GM20000 (cell line): Measurements from ENCODE around the gene NOVA1.

Source experiments
- DNase-seq: peaks from one replicate; pipeline ENCODE4 v3.0.0; 2012; ENCODE audit warnings: low spot score
- CTCF ChIP-seq: IDR thresholded peaks from 2 replicates; pipeline ENCODE4 v1.5.1; 2012; ENCODE audit warnings: mild to moderate bottlenecking, control low read depth; ENCODE audit errors: extremely low read depth, missing control alignments

The NOVA1 gene

GRCh38 chr14:26598081-26598671 lies 343 bp upstream of the NOVA1 start:
- DNase-seq: peak; percentile 17
- TF ChIP-seq CTCF: no peak

DNA sequence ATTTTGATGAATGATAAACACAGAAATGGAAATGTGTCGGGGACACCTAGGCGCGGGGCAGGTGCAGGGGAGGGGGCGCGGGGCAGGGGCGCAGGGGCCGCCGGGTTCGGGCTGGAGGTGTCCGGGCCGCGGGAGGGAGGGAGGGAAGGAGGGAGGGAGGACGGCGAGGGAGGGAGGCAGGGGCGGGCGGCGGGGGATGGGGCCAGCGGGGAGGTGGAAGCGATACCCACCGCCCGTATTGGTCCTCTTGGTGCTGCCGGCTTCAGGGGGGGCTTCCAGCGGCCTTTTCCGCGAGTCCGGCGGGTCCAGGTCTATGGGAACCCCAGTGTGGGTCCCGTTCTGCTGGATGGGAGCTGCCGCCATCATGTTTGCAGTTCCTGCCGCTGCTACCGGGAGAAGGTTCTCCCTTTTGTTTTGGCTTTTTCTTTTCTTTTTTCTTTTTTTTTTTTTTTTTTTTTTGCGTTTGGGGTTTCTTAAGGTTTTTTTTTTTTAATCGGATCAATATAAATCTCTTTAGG lies 703 bp downstream of the NOVA1 start:
- no peak for DNase-seq
- no peak for TF ChIP-seq CTCF

GRCh38 chr14:26596543-26597061 lies 1.2 kb downstream of the NOVA1 start:
- no peak for TF ChIP-seq CTCF
- no peak for DNase-seq

- DNase-seq: no peak
- TF ChIP-seq CTCF: no peak
Measured at GRCh38 chr14:26595926-26596542, 1.8 kb downstream of the NOVA1 start.

- TF ChIP-seq CTCF: no peak
- DNase-seq: no peak
Measured at GRCh38 chr14:26594756-26595545, 2.9 kb downstream of the NOVA1 start.

DNA sequence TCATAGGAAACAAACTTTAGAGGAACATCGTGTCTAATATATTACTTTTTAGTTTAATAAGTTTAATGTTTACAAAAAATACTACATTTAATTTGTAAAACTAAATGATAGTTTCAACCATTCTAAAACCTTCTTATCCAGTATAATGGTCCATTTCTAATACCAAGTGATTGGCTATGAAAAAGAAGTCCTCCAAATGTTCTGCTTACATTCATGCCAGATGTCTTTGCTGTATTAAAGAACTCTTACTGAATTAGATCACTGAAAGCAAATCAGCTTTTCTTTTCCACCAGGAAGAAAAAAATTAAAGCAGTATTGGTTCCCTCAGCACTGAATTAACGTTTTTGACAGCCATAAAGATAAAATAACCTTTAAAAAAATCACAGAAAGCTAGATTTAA lies 3.7 kb downstream of the NOVA1 start:
- no peak for TF ChIP-seq CTCF
- no peak for DNase-seq

DNA sequence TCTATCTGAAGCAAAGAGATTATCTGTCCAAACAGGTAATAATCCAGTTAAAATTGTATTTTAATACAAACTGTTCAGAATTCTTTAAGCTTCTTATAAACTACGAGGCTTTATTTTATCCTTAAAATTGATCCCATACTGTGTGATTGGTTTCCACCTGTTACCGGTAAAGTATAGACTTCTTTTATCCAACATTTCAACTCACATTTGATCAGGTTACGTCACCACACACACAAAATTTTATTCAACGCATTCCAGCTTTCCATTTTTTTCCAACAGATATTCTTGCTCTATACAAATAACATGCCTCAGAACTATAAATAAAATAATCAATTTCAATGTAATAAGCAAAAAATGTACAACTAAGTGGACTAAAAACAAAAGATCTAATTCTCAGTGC lies 4.5 kb downstream of the NOVA1 start:
- TF ChIP-seq CTCF: no peak
- DNase-seq: no peak
